HepG2 (cell line): ENCODE results near the gene PRKAG3.

Experiments
- JUN ChIP-seq: sonication (generic); formaldehyde crosslinking; IDR thresholded peaks from 2 replicates; pipeline ENCODE4 v1.4.0; 2020; ENCODE audit warnings: mild to moderate bottlenecking, missing genetic modification reagents
- NBN ChIP-seq: fragments of 450-650 bp; conservative IDR thresholded peaks from 2 replicates; pipeline ENCODE4 v1.6.1; 2017
- POLR2A ChIP-seq, 2 experiments: IDR thresholded peaks; 2 replicates each; pipeline ENCODE4 v1.6.1; 2011; ENCODE audit warnings: low read depth in 2 of 2, low read length in 2 of 2, mild to moderate bottlenecking in 1 of 2, moderate library complexity in 1 of 2; ENCODE audit not compliant: insufficient read depth in 1 of 2
- RAD21 ChIP-seq: fragments of 450-650 bp; formaldehyde crosslinking; IDR thresholded peaks from 2 replicates; pipeline ENCODE4 v1.5.0; 2020; ENCODE audit warnings: mild to moderate bottlenecking
- ZNF207 ChIP-seq: fragments of 450-650 bp; IDR thresholded peaks from 2 replicates; pipeline ENCODE4 v1.6.1; 2016; ENCODE audit warnings: antibody characterized with exemption, borderline replicate concordance
- ZNF672 ChIP-seq: sonication (generic); formaldehyde crosslinking; IDR thresholded peaks from 2 replicates; pipeline ENCODE4 v1.8.1; 2022; ENCODE audit warnings: missing genetic modification reagents
- ZNF710 ChIP-seq: sonication (generic); formaldehyde crosslinking; IDR thresholded peaks from 2 replicates; pipeline ENCODE4 v1.5.0; 2020; ENCODE audit warnings: mild to moderate bottlenecking, missing genetic modification reagents, borderline replicate concordance
- TF ChIP-seq, protein P1 (sequence below): IDR thresholded peaks from 2 replicates; pipeline ENCODE4 v1.6.1; 2016; ENCODE audit warnings: low read depth, borderline replicate concordance
- TF ChIP-seq, protein P2 (sequence below): sonication (generic); formaldehyde crosslinking; IDR thresholded peaks from 2 replicates; pipeline ENCODE4 v1.5.0; 2020; ENCODE audit warnings: mild to moderate bottlenecking, missing genetic modification reagents, moderate library complexity

DNA sequence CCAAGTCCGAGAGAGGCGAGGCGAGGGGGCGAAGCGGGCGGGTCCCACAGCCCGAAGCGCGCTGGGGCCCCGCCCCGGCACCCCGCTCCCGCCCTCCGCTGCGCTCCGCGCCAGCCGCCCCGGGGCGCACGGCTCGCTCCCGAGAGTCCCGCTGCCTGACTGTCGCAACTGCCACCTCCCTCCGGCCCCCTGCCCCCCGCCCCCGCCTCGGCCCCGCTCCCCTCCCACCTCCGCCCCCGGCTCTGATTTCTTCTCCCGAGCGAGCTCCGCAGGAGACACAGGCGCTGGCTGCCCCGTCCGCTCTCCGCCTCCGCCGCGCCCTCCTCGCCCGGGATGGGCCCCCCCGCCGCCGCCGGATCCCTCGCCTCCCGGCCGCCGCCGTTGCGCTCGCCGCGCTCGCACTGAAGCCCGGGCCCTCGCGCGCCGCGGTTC, 28.0 kb upstream of the PRKAG3 start, which contains the start of gene WNT6:
- no peak for TF ChIP-seq NBN
- TF ChIP-seq POLR2A (IDR thresholded peaks at IDR 0.05; ENCODE audit: insufficient read depth in 1 of 2, low read depth in 2 of 2, low read length in 2 of 2): no peak
- TF ChIP-seq, protein P1, sequence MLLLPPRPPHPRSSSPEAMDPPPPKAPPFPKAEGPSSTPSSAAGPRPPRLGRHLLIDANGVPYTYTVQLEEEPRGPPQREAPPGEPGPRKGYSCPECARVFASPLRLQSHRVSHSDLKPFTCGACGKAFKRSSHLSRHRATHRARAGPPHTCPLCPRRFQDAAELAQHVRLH (CRISPR knock-in tag): no peak
- TF ChIP-seq, protein P2, sequence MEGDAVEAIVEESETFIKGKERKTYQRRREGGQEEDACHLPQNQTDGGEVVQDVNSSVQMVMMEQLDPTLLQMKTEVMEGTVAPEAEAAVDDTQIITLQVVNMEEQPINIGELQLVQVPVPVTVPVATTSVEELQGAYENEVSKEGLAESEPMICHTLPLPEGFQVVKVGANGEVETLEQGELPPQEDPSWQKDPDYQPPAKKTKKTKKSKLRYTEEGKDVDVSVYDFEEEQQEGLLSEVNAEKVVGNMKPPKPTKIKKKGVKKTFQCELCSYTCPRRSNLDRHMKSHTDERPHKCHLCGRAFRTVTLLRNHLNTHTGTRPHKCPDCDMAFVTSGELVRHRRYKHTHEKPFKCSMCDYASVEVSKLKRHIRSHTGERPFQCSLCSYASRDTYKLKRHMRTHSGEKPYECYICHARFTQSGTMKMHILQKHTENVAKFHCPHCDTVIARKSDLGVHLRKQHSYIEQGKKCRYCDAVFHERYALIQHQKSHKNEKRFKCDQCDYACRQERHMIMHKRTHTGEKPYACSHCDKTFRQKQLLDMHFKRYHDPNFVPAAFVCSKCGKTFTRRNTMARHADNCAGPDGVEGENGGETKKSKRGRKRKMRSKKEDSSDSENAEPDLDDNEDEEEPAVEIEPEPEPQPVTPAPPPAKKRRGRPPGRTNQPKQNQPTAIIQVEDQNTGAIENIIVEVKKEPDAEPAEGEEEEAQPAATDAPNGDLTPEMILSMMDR (CRISPR knock-in tag): no peak
- TF ChIP-seq ZNF207: no peak
- TF ChIP-seq ZNF672 (CRISPR knock-in tag): no peak
- TF ChIP-seq RAD21 (CRISPR knock-in tag): no peak
- TF ChIP-seq JUN (CRISPR knock-in tag): no peak
- TF ChIP-seq ZNF710 (CRISPR knock-in tag): no peak
